H1 (cell line): ENCODE data around the gene NTRK2. TPM values are rescaled to one million over a fixed set of nuclear protein-coding genes. Genes with fewer than 3 reads are reported as not detected.

Source experiments
- CTCF ChIA-PET: fragments of 300-600 bp; sonication (Branson Sonifier 250); formaldehyde crosslinking; loops from one replicate; lab custom pipeline; 2021; ENCODE audit not compliant: partially characterized antibody; lab: Charles Lee
- POLR2A ChIA-PET: fragments of 300-600 bp; sonication (Branson Sonifier 250); formaldehyde crosslinking; loops from one replicate; lab custom pipeline; 2021; ENCODE audit warnings: inconsistent platforms; ENCODE audit not compliant: partially characterized antibody; lab: Charles Lee
- DNase-seq, 2 experiments: peaks; one replicate each; pipeline versions ENCODE4 v3.0.0 to v3.0.0-alpha.2; 2010 to 2022; ENCODE audit warnings: low spot score in 2 of 2, low read depth in 1 of 2, mixed read lengths in 1 of 2
- FAIRE-seq: peaks from 2 replicates; lab custom pipeline; 2011; peaks lifted over from hg19 to GRCh38; lab: Jason Lieb, UNC
- H2AFZ ChIP-seq: 2 replicates; pipeline ENCODE4 v1.8.1; 2012; ENCODE audit warnings: low read length, inconsistent platforms
- H2AK5ac ChIP-seq: 2 replicates; pipeline ENCODE4 v1.6.1; 2013; ENCODE audit warnings: low read depth, low read length
- H2BK120ac ChIP-seq: replicated peaks from 2 replicates; pipeline ENCODE3; 2013; ENCODE audit warnings: low read depth, low read length, inconsistent platforms
- H2BK12ac ChIP-seq: 2 replicates; pipeline ENCODE4 v1.6.1; 2013; ENCODE audit warnings: low read depth, low read length
- H2BK15ac ChIP-seq: 2 replicates; pipeline ENCODE4 v1.6.1; 2013; ENCODE audit warnings: low read length
- H2BK20ac ChIP-seq: 2 replicates; pipeline ENCODE4 v1.6.1; 2013; ENCODE audit warnings: low read length
- H2BK5ac ChIP-seq: 2 replicates; pipeline ENCODE4 v1.6.1; 2013; ENCODE audit warnings: low read depth, low read length
- H3K14ac ChIP-seq: 2 replicates; pipeline ENCODE4 v1.6.1; 2013; ENCODE audit warnings: inconsistent platforms; ENCODE audit not compliant: insufficient read length
- H3K18ac ChIP-seq: 2 replicates; pipeline ENCODE4 v1.6.1; 2013; ENCODE audit warnings: low read length; ENCODE audit errors: extremely low read depth
- H3K23ac ChIP-seq: 2 replicates; pipeline ENCODE4 v1.6.1; 2013; ENCODE audit warnings: inconsistent platforms; ENCODE audit not compliant: insufficient read length
- H3K23me2 ChIP-seq: 2 replicates; pipeline ENCODE4 v1.6.1; 2013; ENCODE audit warnings: low read depth, low read length
- H3K27ac ChIP-seq: 2 replicates; pipeline ENCODE4 v1.6.1; 2011; ENCODE audit warnings: low read depth, low read length, inconsistent platforms
- H3K27me3 ChIP-seq, 4 experiments: replicated peaks in 1 of 4; 1 replicate in 1 of 4; 2 replicates in 3 of 4; pipeline versions ENCODE4 v1.6.1 to v1.8.1; 2011 to 2013; ENCODE audit warnings: low read length in 3 of 4, mild to moderate bottlenecking in 3 of 4, inconsistent platforms in 2 of 4, mixed read lengths in 2 of 4, moderate library complexity in 1 of 4; ENCODE audit not compliant: control insufficient read depth in 3 of 4, insufficient read depth in 3 of 4; ENCODE audit errors: extremely low read depth in 1 of 4
- H3K36me3 ChIP-seq, 4 experiments: 2 replicates each; pipeline versions ENCODE4 v1.6.1 to v1.8.1; 2011 to 2013; ENCODE audit warnings: mild to moderate bottlenecking in 4 of 4, low read length in 3 of 4, moderate library complexity in 2 of 4, control low read depth in 1 of 4, inconsistent platforms in 1 of 4; ENCODE audit not compliant: insufficient read depth in 4 of 4, control insufficient read depth in 2 of 4
- H3K4ac ChIP-seq: replicated peaks from 2 replicates; pipeline ENCODE3; 2013; ENCODE audit warnings: low read length, low read depth, mixed read lengths, inconsistent platforms; ENCODE audit not compliant: insufficient read length
- H3K4me1 ChIP-seq, 4 experiments: replicated peaks in 1 of 4; 1 replicate in 1 of 4; 2 replicates in 3 of 4; pipeline versions ENCODE4 v1.6.1 to v1.8.1; 2011 to 2013; ENCODE audit warnings: low read length in 3 of 4, inconsistent platforms in 2 of 4, mixed read lengths in 1 of 4; ENCODE audit not compliant: insufficient read depth in 4 of 4, control insufficient read depth in 3 of 4
- H3K4me2 ChIP-seq, 2 experiments: 2 replicates each; pipeline versions ENCODE4 v1.6.1 to v1.8.1; 2011 to 2013; ENCODE audit warnings: low read depth in 2 of 2, low read length in 2 of 2, control low read depth in 1 of 2, inconsistent platforms in 1 of 2, mild to moderate bottlenecking in 1 of 2; ENCODE audit not compliant: insufficient read depth in 1 of 2
- H3K4me3 ChIP-seq, 4 experiments: fragments of 200-600, 300-600 bp in 1 of 4; sonication (generic), shearing (Covaris generic), sonication (Bioruptor Twin) in 1 of 4; 2 replicates each; pipeline versions ENCODE4 v1.5.1 to v1.8.1; 2011 to 2016; ENCODE audit warnings: low read length in 4 of 4, low read depth in 3 of 4, control low read depth in 2 of 4, inconsistent platforms in 2 of 4, mild to moderate bottlenecking in 2 of 4, mixed read lengths in 1 of 4, moderate library complexity in 1 of 4; ENCODE audit not compliant: insufficient read depth in 2 of 4; ENCODE audit errors: extremely low read depth in 1 of 4
- H3K56ac ChIP-seq: replicated peaks from 2 replicates; pipeline ENCODE3; 2013; ENCODE audit warnings: low read depth, mild to moderate bottlenecking, mixed read lengths, low read length, inconsistent platforms; ENCODE audit not compliant: insufficient read length
- H3K79me1 ChIP-seq: 2 replicates; pipeline ENCODE4 v1.6.1; 2013; ENCODE audit warnings: low read depth, low read length, control low read depth
- H3K79me2 ChIP-seq, 2 experiments: 2 replicates each; pipeline versions ENCODE4 v1.6.1 to v1.8.1; 2012 to 2013; ENCODE audit warnings: low read length in 2 of 2, mild to moderate bottlenecking in 2 of 2, inconsistent platforms in 1 of 2; ENCODE audit not compliant: insufficient read depth in 2 of 2, control insufficient read depth in 1 of 2
- H3K9ac ChIP-seq, 4 experiments: replicated peaks in 1 of 4; 1 replicate in 1 of 4; 2 replicates in 3 of 4; pipeline versions ENCODE4 v1.6.1 to v1.8.1; 2011 to 2013; ENCODE audit warnings: low read depth in 3 of 4, low read length in 3 of 4, control low read depth in 2 of 4, mild to moderate bottlenecking in 2 of 4, moderate library complexity in 2 of 4, inconsistent platforms in 1 of 4; ENCODE audit errors: extremely low read depth in 1 of 4
- H3K9me3 ChIP-seq, 2 experiments: 2 replicates each; pipeline versions ENCODE4 v1.6.1 to v1.8.1; 2012 to 2013; ENCODE audit warnings: mild to moderate bottlenecking in 2 of 2, moderate library complexity in 2 of 2, control low read depth in 1 of 2, inconsistent platforms in 1 of 2, low read depth in 1 of 2, low read length in 1 of 2, mixed read lengths in 1 of 2; ENCODE audit not compliant: insufficient read depth in 2 of 2
- H4K20me1 ChIP-seq, 2 experiments: replicated peaks in 1 of 2; 2 replicates each; pipeline versions ENCODE3 to v1.8.1; 2011 to 2013; ENCODE audit warnings: inconsistent platforms in 2 of 2, low read length in 2 of 2, mild to moderate bottlenecking in 1 of 2; ENCODE audit not compliant: insufficient read depth in 2 of 2, control insufficient read depth in 1 of 2
- H4K5ac ChIP-seq: 2 replicates; pipeline ENCODE4 v1.6.1; 2013; ENCODE audit warnings: low read length, low read depth, mixed read lengths, inconsistent platforms; ENCODE audit not compliant: insufficient read length
- H4K8ac ChIP-seq: 2 replicates; pipeline ENCODE4 v1.8.0; 2013; ENCODE audit warnings: mild to moderate bottlenecking, moderate library complexity, low read length, inconsistent platforms; ENCODE audit not compliant: insufficient read depth; ENCODE audit errors: extremely low read depth
- H4K91ac ChIP-seq: replicated peaks from 2 replicates; pipeline ENCODE3; 2013; ENCODE audit warnings: low read length, mixed read lengths, inconsistent platforms; ENCODE audit not compliant: insufficient read length
- ASH2L ChIP-seq: fragments of 200-600, 300-600 bp; sonication (generic); IDR thresholded peaks from one replicate; pipeline ENCODE4 v1.7.1; 2017; ENCODE audit warnings: low read length
- CTCF ChIP-seq, 3 experiments: IDR thresholded peaks; 1 replicate in 2 of 3; 2 replicates in 1 of 3; pipeline versions ENCODE4 v1.5.1 to v1.6.1; 2011; ENCODE audit warnings: low read length in 3 of 3, mild to moderate bottlenecking in 3 of 3, inconsistent platforms in 2 of 3, low read depth in 1 of 3, moderate library complexity in 1 of 3; ENCODE audit not compliant: insufficient read depth in 1 of 3; ENCODE audit errors: control extremely low read depth in 1 of 3
- NANOG ChIP-seq: IDR thresholded peaks from 2 replicates; pipeline ENCODE4 v1.6.1; 2011; ENCODE audit warnings: low read length, low read depth, mild to moderate bottlenecking, inconsistent platforms; ENCODE audit not compliant: insufficient read depth, poor library complexity, severe bottlenecking
- PHF8 ChIP-seq: fragments of 200-600 bp; sonication (generic); conservative IDR thresholded peaks from 2 replicates; pipeline ENCODE4 v1.7.1; 2012; ENCODE audit warnings: low read depth, mild to moderate bottlenecking, inconsistent platforms, low read length, moderate library complexity
- RNF2 ChIP-seq: fragments of 200-900, 300-1000 bp; sonication (generic); IDR thresholded peaks from 2 replicates; pipeline ENCODE4 v1.7.1; 2016; ENCODE audit warnings: borderline replicate concordance, low read depth, mild to moderate bottlenecking, antibody characterized with exemption, low read length; ENCODE audit not compliant: poor library complexity, severe bottlenecking; ENCODE audit errors: missing control alignments
- RXRA ChIP-seq: IDR thresholded peaks from 2 replicates; pipeline ENCODE4 v1.6.1; 2011; ENCODE audit warnings: low read depth, mild to moderate bottlenecking, low read length, moderate library complexity; ENCODE audit not compliant: insufficient read depth
- SP2 ChIP-seq: IDR thresholded peaks from 2 replicates; pipeline ENCODE4 v1.6.1; 2012; ENCODE audit warnings: mild to moderate bottlenecking, low read length, inconsistent platforms
- SP4 ChIP-seq: IDR thresholded peaks from 2 replicates; pipeline ENCODE4 v1.6.1; 2012; ENCODE audit warnings: low read length, inconsistent platforms
- SRF ChIP-seq: IDR thresholded peaks from 2 replicates; pipeline ENCODE4 v1.6.1; 2011; ENCODE audit warnings: mild to moderate bottlenecking, low read depth, low read length, moderate library complexity
- TAF1 ChIP-seq: IDR thresholded peaks from 2 replicates; pipeline ENCODE4 v1.6.1; 2011; ENCODE audit warnings: mild to moderate bottlenecking, low read depth, low read length
- TCF12 ChIP-seq: IDR thresholded peaks from 2 replicates; pipeline ENCODE4 v1.6.1; 2011; ENCODE audit warnings: low read depth, mild to moderate bottlenecking, low read length
- WGBS, 2 experiments: shearing (Covaris generic) in 1 of 2; methylation state at CpG; one replicate each; pipeline versions ENCODE4 v1.1.6 to v1.1.7; 2013 to 2015; ENCODE audit warnings: low lambda C conversion rate in 2 of 2, mixed read lengths in 2 of 2, inconsistent platforms in 1 of 2, low coverage in 1 of 2, missing lambda C conversion rate in 1 of 2; ENCODE audit not compliant: insufficient replicate concordance in 2 of 2, insufficient coverage in 1 of 2, insufficient read length in 1 of 2; ENCODE audit errors: extremely low coverage in 1 of 2, missing lambda C conversion rate in 1 of 2; 5-methylcytosine and 5-hydroxymethylcytosine counted together
- polyA plus RNA-seq, 7 experiments: library from polyadenylated mRNA; depleted of rRNA in 3 of 7; stranded (reverse) in 5 of 7; unstranded in 2 of 7; fragments of >200 nt in 5 of 7; fragments of 200-250 nt in 2 of 7; gene quantifications; 1 replicate in 5 of 7; 2 replicates in 1 of 7; 4 replicates in 1 of 7; pipeline versions ENCODE4 v1.2.1 to v1.2.3, GENCODE V29; 2011 to 2013; ENCODE audit warnings: missing spikeins in 2 of 7, mixed read lengths in 2 of 7
- total RNA-seq: library from RNA; stranded (reverse); fragmentation: NEBNext Ultra II Directional; extraction: Animal tissue kit (Norgen Biotek cat#: 25700); gene quantifications from 2 replicates; pipeline ENCODE4 v1.2.1, GENCODE V29; 2021

NTRK2 gene
- total and polyA plus RNA-seq, 2 of the 8 experiments (the other 6 are each of a cell fraction or from before 2014, with no cell fraction given), result 0.03 to 0.04 TPM

GRCh38 chr9:85016384-85017006 lies 347.0 kb downstream of the NTRK2 start:
- Histone ChIP-seq H2BK12ac (no peak overlapping the region), H2BK15ac (no peak overlapping the region), H3K4ac (no peak overlapping the region), H4K5ac (no peak overlapping the region), H3K36me3 (no peaks in the 10 kb centered on the region), H2BK5ac (no peak overlapping the region), H3K18ac (no peak overlapping the region), H2AK5ac (no peak overlapping the region), H2AFZ (no peak overlapping the region), H3K4me3 (no peak overlapping the region), H3K9ac (no peak overlapping the region), H3K23ac (no peak overlapping the region), H2BK120ac (no peak overlapping the region), H3K79me1 (no peaks in the 10 kb centered on the region), H3K27ac (no peak overlapping the region), H3K56ac (no peak overlapping the region), H3K23me2 (no peaks in the 10 kb centered on the region), H4K20me1 (no peaks in the 10 kb centered on the region), H4K8ac (no peak overlapping the region), H4K91ac (no peak overlapping the region), H3K4me2 (no peak overlapping the region), H3K4me1 (no peaks in the 10 kb centered on the region), H3K27me3 (no peaks in the 10 kb centered on the region), H3K79me2 (no peaks in the 10 kb centered on the region), H3K9me3 (no peaks in the 10 kb centered on the region), H3K14ac (no peak overlapping the region), H2BK20ac (no peak overlapping the region)
- CTCF ChIA-PET, result no interaction called here
- POLR2A ChIA-PET, result no interaction called here
- WGBS, 2 experiments, result 80% methylated on average over 3 of the region's 3 CpGs; no CpG with 5 or more reads in 1 of the 2 experiments
- no peak for DNase-seq
- no peak for FAIRE-seq
- TF ChIP-seq SP4 (no peak), SP2 (no peak), TCF12 (no peak), RXRA (no peak), RNF2 (no peak), TAF1 (no peak), PHF8 (no peak), CTCF (IDR thresholded peaks at IDR 0.05; ENCODE audit: control extremely low read depth in 1 of 3, insufficient read depth in 1 of 3, low read depth in 1 of 3, low read length in 3 of 3) (no peak), SRF (no peak), NANOG (no peak), ASH2L (no peak)
